CD4-positive, alpha-beta T cell treated with Interleukin-6 for 4 hours (primary cell): Measurements from ENCODE around the gene LGALS14.
"Not testable (repeated sequence)": the region's sequence is repeated elsewhere in the genome, so short reads cannot be mapped to it uniquely, and the experiment has no call there.

Source experiments
- DNase-seq: peaks from one replicate; pipeline ENCODE4 v3.0.0-alpha.2; 2020; ENCODE audit warnings: mixed read lengths

Gene LGALS14

GRCh38 chr19:39704181-39705044 lies at the start of gene LGALS14:
LGALS14 (plus strand) TSS chr19:39704481; CDS start chr19:39704529, 48 bp downstream.
- no peak for DNase-seq

DNA sequence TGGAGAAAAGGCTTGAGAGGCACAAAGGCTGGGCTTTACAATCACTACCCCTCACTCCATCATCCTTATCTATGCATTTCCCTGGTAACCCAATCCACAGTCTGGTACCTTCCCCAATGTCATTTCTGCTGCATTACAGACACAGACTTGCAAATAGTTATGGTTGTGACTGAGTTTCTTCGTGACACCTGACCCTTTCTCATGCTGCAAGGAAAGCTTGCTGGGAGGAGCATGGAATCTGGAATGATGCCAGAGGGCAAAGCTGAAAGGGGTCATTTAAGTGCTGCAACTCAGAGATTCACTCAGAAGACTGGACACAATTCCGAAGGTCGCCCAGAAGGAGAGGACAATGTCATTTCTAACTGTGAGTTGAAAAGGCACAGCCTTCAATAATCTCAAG lies 48.7 kb upstream of the LGALS14 start, which contains the start of gene LGALS16:
Gene LGALS16, plus strand, starts transcription at position 301 of the 400 bp plus-strand sequence. Its CDS starts 49 bp downstream, at position 350.
- no peak for DNase-seq

GRCh38 chr19:39659791-39660190 lies 44.5 kb upstream of the LGALS14 start:
- no peak for DNase-seq

- no peak for DNase-seq
These were observed 43.6 kb upstream of the LGALS14 start for GRCh38 chr19:39660661-39661060.

DNA sequence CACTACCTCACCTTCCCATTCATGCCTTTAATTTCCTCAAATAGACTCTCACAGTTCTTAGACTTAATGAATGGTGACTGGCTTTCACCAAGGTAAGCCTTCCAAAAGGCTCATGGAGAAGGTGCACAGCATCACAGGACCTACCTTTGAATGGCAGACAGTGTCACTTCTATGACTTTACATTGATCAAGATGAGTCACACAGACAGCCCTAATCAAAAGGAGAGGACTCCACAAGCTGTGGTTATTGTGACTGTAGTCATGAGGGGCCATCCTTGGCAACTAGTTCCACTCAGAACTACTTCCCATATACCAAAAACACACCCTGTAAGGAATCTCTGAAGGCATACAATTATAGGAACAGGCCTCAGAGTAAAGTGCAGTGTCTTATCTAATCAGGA lies 42.7 kb upstream of the LGALS14 start:
- no peak for DNase-seq

GRCh38 chr19:39669860-39670259 lies 34.4 kb upstream of the LGALS14 start:
- DNase-seq, result not testable (repeated sequence)

DNA sequence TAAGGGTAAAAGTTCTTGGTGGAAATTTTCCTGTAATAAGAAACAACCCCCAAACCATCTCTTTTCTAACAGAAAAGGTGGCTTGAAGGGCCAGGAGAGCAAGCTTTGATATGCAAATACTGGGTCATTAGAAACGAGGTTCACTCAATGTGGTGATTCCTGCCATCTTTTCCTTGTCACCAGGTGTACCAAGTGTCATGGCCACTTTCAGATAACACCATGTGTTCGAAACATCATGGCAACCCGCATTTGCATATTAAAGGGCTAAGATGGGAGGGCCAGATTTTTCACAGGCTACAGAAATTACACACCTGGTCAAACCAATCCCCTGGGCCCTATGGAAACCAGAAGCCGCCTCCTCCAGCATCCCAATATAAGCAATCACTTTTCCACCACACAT lies 33.3 kb upstream of the LGALS14 start:
- DNase-seq, result no peak

DNA sequence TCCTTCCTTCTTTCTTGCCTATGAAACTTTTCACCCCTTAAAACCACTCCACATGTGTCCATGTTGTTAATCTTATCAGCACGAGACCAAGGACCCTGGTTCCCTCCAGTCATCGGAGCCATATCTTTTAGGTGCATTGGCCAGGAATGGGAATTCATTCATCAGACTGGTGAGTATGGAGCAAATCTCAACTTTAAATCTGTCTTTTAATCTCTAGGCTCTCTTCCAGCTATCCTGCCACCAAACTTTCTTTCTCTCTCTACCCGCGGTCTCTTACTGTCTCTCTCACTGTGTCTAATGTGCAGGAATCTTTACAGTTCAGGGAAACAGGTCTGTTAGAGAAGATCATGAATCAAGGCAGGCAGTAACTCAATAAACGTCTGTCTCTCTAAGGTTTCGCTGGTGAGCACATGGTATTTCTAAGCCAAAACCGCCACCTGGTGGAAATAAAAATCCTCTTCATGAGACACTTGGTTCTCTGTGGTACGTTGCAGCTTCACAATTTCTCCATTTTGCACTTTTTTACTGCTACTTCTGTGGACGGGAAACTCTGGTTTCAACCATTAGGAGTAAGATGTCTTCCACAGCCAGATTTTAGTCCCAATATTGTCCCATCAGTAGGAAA lies 32.4 kb upstream of the LGALS14 start:
- DNase-seq, result peak; percentile 63

DNA sequence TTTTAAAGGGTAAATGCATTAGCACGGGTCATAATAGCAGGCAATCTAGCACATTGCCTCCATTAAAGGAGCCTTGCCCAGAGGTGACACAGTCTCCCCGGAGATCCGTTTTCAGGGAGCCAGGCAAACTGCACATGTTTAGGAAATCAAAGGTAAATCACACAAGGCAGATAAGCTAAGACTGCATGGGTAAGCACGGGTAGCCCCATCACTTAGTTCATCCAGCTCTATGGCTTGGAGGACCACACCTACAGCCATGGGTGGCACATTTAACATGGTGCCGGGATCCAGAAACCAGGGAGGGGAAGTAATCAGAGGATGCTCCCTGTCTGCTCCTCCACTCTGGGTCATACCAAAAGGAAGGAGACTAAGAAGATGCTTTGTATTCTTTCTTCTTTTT lies 31.8 kb upstream of the LGALS14 start:
- no peak for DNase-seq

GRCh38 chr19:39673862-39674261 lies 30.4 kb upstream of the LGALS14 start:
- not testable (repeated sequence) for DNase-seq

GRCh38 chr19:39676004-39676403 lies 28.3 kb upstream of the LGALS14 start:
- DNase-seq, result no peak

DNA sequence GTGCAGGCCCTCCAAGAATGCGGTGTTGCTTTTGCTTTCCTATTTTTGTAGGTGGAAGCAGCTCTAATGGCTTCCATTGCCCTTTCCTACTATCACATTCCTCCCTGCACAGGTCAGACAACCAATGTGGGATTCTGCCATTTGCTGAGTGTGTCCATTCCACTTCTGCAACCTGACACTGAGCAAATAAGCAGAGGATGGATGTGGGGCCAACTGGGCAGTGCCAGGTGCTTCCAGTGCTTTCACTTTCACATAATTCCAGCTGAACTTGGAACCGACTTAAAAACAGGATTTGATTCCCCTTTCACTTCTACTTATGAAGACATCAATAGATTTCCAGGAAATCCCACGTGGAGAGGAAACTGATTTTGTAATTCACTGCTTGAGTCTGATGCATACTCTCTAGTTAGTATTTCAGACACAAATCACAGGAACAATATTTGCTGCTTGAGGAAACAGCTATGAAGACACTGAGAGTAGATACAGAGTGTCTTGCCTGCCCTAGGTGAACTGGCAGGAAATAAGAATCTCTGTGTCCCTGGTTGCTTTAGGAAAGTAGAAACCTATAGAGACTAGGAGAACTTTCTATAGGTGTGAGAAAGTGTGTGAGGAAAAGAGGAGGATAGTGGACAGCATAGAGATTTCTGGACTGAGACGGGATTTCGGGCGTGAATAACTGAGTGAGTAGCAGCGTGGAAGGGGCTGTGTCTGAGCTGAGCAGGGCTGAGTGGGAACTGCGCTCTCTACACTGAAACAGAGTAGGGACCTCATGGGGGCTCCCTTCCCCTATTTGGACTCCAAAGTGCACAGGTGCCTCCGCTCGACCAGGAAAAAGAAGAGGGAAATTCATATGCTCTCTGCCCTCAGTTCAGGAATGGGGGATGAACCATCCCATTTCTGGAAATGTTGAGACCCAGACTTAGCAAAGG lies 26.1 kb upstream of the LGALS14 start:
- no peak for DNase-seq

DNA sequence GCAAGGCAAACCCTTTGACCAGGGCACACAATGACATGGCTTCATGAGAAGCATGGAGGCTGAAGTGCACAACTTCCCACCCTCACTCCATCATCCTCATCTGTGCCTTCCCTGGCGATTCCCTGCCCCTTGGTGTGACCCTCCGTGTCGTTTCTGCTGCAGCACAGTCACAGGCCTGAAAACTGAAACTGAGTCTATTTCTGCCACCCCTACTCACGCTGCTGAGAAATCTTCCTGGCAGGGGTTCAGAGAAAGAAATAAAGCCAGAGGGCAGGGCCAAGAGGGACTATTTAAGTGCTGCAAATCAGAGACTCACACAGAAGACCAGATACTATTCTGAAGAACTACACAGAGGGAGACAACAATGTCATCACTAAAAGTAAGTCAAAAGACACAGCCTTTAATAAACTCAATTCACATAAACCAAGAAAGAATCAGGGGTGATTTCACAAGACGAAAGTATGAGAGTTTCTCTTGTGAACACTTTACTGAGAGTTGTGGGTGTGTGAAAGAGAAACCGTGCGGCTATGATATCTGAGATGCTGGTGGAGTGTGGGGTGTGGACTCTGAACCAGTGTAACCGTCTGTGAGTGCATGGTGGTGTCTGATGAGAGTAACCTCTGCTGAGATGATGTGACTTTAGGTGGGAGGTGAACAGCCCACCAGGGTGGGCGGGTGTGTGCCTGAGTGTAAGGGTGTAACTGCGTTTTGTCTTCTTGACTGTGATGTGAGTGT lies 25.1 kb upstream of the LGALS14 start:
- DNase-seq, result peak; percentile 36

GRCh38 chr19:39679791-39680168 lies 24.5 kb upstream of the LGALS14 start:
- DNase-seq, result no peak

- no peak for DNase-seq
These were observed 23.7 kb upstream of the LGALS14 start for GRCh38 chr19:39680593-39680992.

DNA sequence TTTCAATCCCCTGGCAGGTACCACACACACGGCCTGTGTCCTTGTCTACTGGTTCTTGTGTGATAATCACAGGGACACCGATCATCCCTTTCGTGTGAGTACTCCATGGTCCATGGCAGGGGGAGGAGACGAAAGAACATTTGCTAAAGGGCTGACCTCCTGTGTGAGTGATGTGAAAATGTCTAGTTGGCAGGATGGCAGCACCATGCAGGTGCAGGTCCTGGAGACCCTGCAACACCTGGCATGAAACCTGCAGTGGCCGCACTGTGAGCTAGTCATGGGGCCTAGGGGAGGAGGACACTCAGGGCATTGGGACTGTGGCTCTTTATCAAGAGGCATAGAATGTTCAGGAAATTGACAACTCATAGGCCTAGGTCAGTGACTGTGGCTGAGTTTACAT lies 22.9 kb upstream of the LGALS14 start:
- DNase-seq, result no peak

- no peak for DNase-seq
These were observed 20.0 kb upstream of the LGALS14 start for GRCh38 chr19:39684267-39684666.

GRCh38 chr19:39686739-39687138 lies 17.5 kb upstream of the LGALS14 start:
- no peak for DNase-seq

DNA sequence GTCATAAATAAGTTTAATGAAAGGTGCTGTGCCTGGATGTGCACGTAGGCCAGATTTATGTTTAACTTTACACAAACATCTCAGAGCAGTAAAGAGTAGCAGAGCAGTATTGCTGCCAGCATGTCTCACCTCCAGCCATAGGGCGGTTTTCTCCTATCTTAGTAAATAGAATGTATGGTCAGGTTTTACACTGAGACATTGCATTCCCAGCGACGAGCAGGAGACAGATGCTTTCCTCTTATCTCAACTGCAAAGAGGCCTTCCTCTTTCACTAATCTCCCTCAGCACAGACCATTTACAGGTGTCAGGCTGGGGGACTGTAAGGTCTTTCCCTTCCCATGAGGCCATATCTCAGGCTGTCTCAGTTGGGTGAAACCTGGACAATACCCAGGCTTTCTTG lies 15.6 kb upstream of the LGALS14 start:
- DNase-seq, result not testable (repeated sequence)

- no peak for DNase-seq
These were observed 12.1 kb upstream of the LGALS14 start for GRCh38 chr19:39692166-39692565.

DNA sequence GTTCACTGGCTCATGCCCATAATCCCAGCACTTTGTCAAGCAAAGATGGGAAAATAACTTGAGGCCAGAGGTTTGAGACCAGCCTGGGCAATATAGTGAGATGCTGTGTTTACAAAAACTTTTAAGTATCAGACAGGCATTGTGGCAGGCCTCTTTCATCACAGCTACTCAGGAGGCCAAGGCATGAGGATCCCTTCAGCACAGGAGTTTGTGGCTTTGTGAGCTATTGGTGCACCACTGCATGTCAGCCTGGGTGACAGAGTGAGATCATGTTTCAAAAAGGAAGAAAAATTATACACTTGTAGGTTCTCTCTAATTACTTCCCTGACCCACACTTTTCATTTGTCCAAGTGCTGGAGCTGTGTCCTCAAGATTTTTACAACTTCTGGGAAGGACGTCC lies 11.5 kb upstream of the LGALS14 start:
- DNase-seq, result no peak

DNA sequence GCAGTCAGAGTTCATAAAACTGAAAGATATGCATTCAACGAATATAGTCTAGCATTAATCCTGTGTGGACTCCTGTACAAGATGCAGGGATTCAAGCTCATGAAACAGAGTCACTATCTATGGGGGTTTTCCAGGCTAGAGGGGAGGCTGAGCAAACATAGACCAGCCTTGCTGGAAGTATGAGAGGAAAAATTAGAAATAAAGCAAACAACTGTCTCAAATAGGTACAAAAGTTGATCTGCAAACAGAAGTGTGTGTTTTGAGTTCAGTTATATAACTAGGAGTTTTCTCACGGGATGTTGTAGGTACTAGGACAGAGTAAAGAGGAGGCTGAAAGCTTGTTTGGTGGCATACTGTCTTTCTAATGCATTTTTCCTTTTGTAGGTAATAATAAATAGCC lies 8.5 kb upstream of the LGALS14 start:
- DNase-seq, result no peak
